G401.6 (cell line): ENCODE measurements around the gene NUPR2.
A peak's percentile ranks its signal among the peaks of the same experiment; 100 is the strongest.
"Not testable (repeated sequence)": the region's sequence is repeated elsewhere in the genome, so short reads cannot be mapped to it uniquely, and the experiment has no call there.

Experiments used
- FAIRE-seq: peaks from 2 replicates; lab custom pipeline; 2012; peaks lifted over from hg19 to GRCh38; lab: Jason Lieb, UNC

Gene NUPR2

GRCh38 chr7:56115852-56116538 lies at the start of gene NUPR2:
TSS of gene NUPR2 (minus strand) at chr7:56116417. CDS start at chr7:56116314, 103 bp downstream.
- no peak for FAIRE-seq

- no peak for FAIRE-seq
Observed at GRCh38 chr7:56157238-56157790, 41.1 kb upstream of the NUPR2 start.

GRCh38 chr7:56131062-56131461 lies 14.8 kb upstream of the NUPR2 start:
- FAIRE-seq, result not testable (repeated sequence)

GRCh38 chr7:56127241-56127975 lies 11.2 kb upstream of the NUPR2 start:
- no peak for FAIRE-seq

GRCh38 chr7:56125831-56126230 lies 9.6 kb upstream of the NUPR2 start:
- FAIRE-seq, result no peak

- FAIRE-seq, result no peak
Observed at GRCh38 chr7:56124981-56125380, 8.8 kb upstream of the NUPR2 start.

- FAIRE-seq, result no peak
Observed at GRCh38 chr7:56121440-56121839, 5.2 kb upstream of the NUPR2 start.

- not testable (repeated sequence) for FAIRE-seq
Observed at GRCh38 chr7:56112244-56112643, 4.0 kb downstream of the NUPR2 start.

- FAIRE-seq, result no peak
Observed at GRCh38 chr7:56110611-56111010, 5.6 kb downstream of the NUPR2 start.

- FAIRE-seq, result no peak
Observed at GRCh38 chr7:56107954-56108258, 8.3 kb downstream of the NUPR2 start.

- FAIRE-seq, result peak; percentile 95
Observed at GRCh38 chr7:56106108-56107073, 9.8 kb downstream of the NUPR2 start, which contains the start of gene CHCHD2. TSS of gene CHCHD2 (minus strand) at chr7:56106476. CDS start at chr7:56106413, 63 bp downstream.

GRCh38 chr7:56105508-56105907 lies 10.7 kb downstream of the NUPR2 start:
- no peak for FAIRE-seq

- not testable (repeated sequence) for FAIRE-seq
Observed at GRCh38 chr7:56104138-56104537, 12.1 kb downstream of the NUPR2 start.

- FAIRE-seq, result no peak
Observed at GRCh38 chr7:56099653-56100052, 16.6 kb downstream of the NUPR2 start.

- not testable (repeated sequence) for FAIRE-seq
Observed at GRCh38 chr7:56098187-56099008, 17.8 kb downstream of the NUPR2 start.

GRCh38 chr7:56097700-56098099 lies 18.5 kb downstream of the NUPR2 start:
- FAIRE-seq, result no peak

GRCh38 chr7:56092789-56093531 lies 23.3 kb downstream of the NUPR2 start, which contains the start of gene PHKG1:
TSS of gene PHKG1 (minus strand) at chr7:56092952. CDS start at chr7:56088941, 4,011 bp downstream.
- no peak for FAIRE-seq

- not testable (repeated sequence) for FAIRE-seq
Observed at GRCh38 chr7:56092388-56092787, 23.8 kb downstream of the NUPR2 start.

- FAIRE-seq, result no peak
Observed at GRCh38 chr7:56091591-56091990, 24.6 kb downstream of the NUPR2 start.

- no peak for FAIRE-seq
Observed at GRCh38 chr7:56087445-56087844, 28.8 kb downstream of the NUPR2 start.

- no peak for FAIRE-seq
Observed at GRCh38 chr7:56086761-56087160, 29.5 kb downstream of the NUPR2 start.
